H1 (cell line): Measurements from ENCODE around the gene CRTAC1. TPM values are rescaled to one million over a fixed set of nuclear protein-coding genes. Genes with fewer than 3 reads are reported as not detected.

ENCODE experiments used
- CTCF ChIA-PET: fragments of 300-600 bp; sonication (Branson Sonifier 250); formaldehyde crosslinking; loops from one replicate; lab custom pipeline; 2021; ENCODE audit not compliant: partially characterized antibody; lab: Charles Lee
- POLR2A ChIA-PET: fragments of 300-600 bp; sonication (Branson Sonifier 250); formaldehyde crosslinking; loops from one replicate; lab custom pipeline; 2021; ENCODE audit warnings: inconsistent platforms; ENCODE audit not compliant: partially characterized antibody; lab: Charles Lee
- DNase-seq, 2 experiments: peaks; one replicate each; pipeline versions ENCODE4 v3.0.0 to v3.0.0-alpha.2; 2010 to 2022; ENCODE audit warnings: low spot score in 2 of 2, low read depth in 1 of 2, mixed read lengths in 1 of 2
- FAIRE-seq: peaks from 2 replicates; lab custom pipeline; 2011; peaks lifted over from hg19 to GRCh38; lab: Jason Lieb, UNC
- H2AFZ ChIP-seq: 2 replicates; pipeline ENCODE4 v1.8.1; 2012; ENCODE audit warnings: low read length, inconsistent platforms
- H2AK5ac ChIP-seq: 2 replicates; pipeline ENCODE4 v1.6.1; 2013; ENCODE audit warnings: low read depth, low read length
- H2BK120ac ChIP-seq: replicated peaks from 2 replicates; pipeline ENCODE3; 2013; ENCODE audit warnings: low read depth, low read length, inconsistent platforms
- H2BK12ac ChIP-seq: 2 replicates; pipeline ENCODE4 v1.6.1; 2013; ENCODE audit warnings: low read depth, low read length
- H2BK15ac ChIP-seq: 2 replicates; pipeline ENCODE4 v1.6.1; 2013; ENCODE audit warnings: low read length
- H2BK20ac ChIP-seq: 2 replicates; pipeline ENCODE4 v1.6.1; 2013; ENCODE audit warnings: low read length
- H2BK5ac ChIP-seq: 2 replicates; pipeline ENCODE4 v1.6.1; 2013; ENCODE audit warnings: low read depth, low read length
- H3K14ac ChIP-seq: 2 replicates; pipeline ENCODE4 v1.6.1; 2013; ENCODE audit warnings: inconsistent platforms; ENCODE audit not compliant: insufficient read length
- H3K18ac ChIP-seq: 2 replicates; pipeline ENCODE4 v1.6.1; 2013; ENCODE audit warnings: low read length; ENCODE audit errors: extremely low read depth
- H3K23ac ChIP-seq: 2 replicates; pipeline ENCODE4 v1.6.1; 2013; ENCODE audit warnings: inconsistent platforms; ENCODE audit not compliant: insufficient read length
- H3K23me2 ChIP-seq: 2 replicates; pipeline ENCODE4 v1.6.1; 2013; ENCODE audit warnings: low read depth, low read length
- H3K27ac ChIP-seq: 2 replicates; pipeline ENCODE4 v1.6.1; 2011; ENCODE audit warnings: low read depth, low read length, inconsistent platforms
- H3K27me3 ChIP-seq, 4 experiments: replicated peaks in 1 of 4; 1 replicate in 1 of 4; 2 replicates in 3 of 4; pipeline versions ENCODE4 v1.6.1 to v1.8.1; 2011 to 2013; ENCODE audit warnings: low read length in 3 of 4, mild to moderate bottlenecking in 3 of 4, inconsistent platforms in 2 of 4, mixed read lengths in 2 of 4, moderate library complexity in 1 of 4; ENCODE audit not compliant: control insufficient read depth in 3 of 4, insufficient read depth in 3 of 4; ENCODE audit errors: extremely low read depth in 1 of 4
- H3K36me3 ChIP-seq, 4 experiments: 2 replicates each; pipeline versions ENCODE4 v1.6.1 to v1.8.1; 2011 to 2013; ENCODE audit warnings: mild to moderate bottlenecking in 4 of 4, low read length in 3 of 4, moderate library complexity in 2 of 4, control low read depth in 1 of 4, inconsistent platforms in 1 of 4; ENCODE audit not compliant: insufficient read depth in 4 of 4, control insufficient read depth in 2 of 4
- H3K4ac ChIP-seq: replicated peaks from 2 replicates; pipeline ENCODE3; 2013; ENCODE audit warnings: low read length, low read depth, mixed read lengths, inconsistent platforms; ENCODE audit not compliant: insufficient read length
- H3K4me1 ChIP-seq, 4 experiments: replicated peaks in 1 of 4; 1 replicate in 1 of 4; 2 replicates in 3 of 4; pipeline versions ENCODE4 v1.6.1 to v1.8.1; 2011 to 2013; ENCODE audit warnings: low read length in 3 of 4, inconsistent platforms in 2 of 4, mixed read lengths in 1 of 4; ENCODE audit not compliant: insufficient read depth in 4 of 4, control insufficient read depth in 3 of 4
- H3K4me2 ChIP-seq, 2 experiments: 2 replicates each; pipeline versions ENCODE4 v1.6.1 to v1.8.1; 2011 to 2013; ENCODE audit warnings: low read depth in 2 of 2, low read length in 2 of 2, control low read depth in 1 of 2, inconsistent platforms in 1 of 2, mild to moderate bottlenecking in 1 of 2; ENCODE audit not compliant: insufficient read depth in 1 of 2
- H3K4me3 ChIP-seq, 4 experiments: fragments of 200-600, 300-600 bp in 1 of 4; sonication (generic), shearing (Covaris generic), sonication (Bioruptor Twin) in 1 of 4; 2 replicates each; pipeline versions ENCODE4 v1.5.1 to v1.8.1; 2011 to 2016; ENCODE audit warnings: low read length in 4 of 4, low read depth in 3 of 4, control low read depth in 2 of 4, inconsistent platforms in 2 of 4, mild to moderate bottlenecking in 2 of 4, mixed read lengths in 1 of 4, moderate library complexity in 1 of 4; ENCODE audit not compliant: insufficient read depth in 2 of 4; ENCODE audit errors: extremely low read depth in 1 of 4
- H3K56ac ChIP-seq: replicated peaks from 2 replicates; pipeline ENCODE3; 2013; ENCODE audit warnings: low read depth, mild to moderate bottlenecking, mixed read lengths, low read length, inconsistent platforms; ENCODE audit not compliant: insufficient read length
- H3K79me1 ChIP-seq: 2 replicates; pipeline ENCODE4 v1.6.1; 2013; ENCODE audit warnings: low read depth, low read length, control low read depth
- H3K79me2 ChIP-seq, 2 experiments: 2 replicates each; pipeline versions ENCODE4 v1.6.1 to v1.8.1; 2012 to 2013; ENCODE audit warnings: low read length in 2 of 2, mild to moderate bottlenecking in 2 of 2, inconsistent platforms in 1 of 2; ENCODE audit not compliant: insufficient read depth in 2 of 2, control insufficient read depth in 1 of 2
- H3K9ac ChIP-seq, 4 experiments: replicated peaks in 1 of 4; 1 replicate in 1 of 4; 2 replicates in 3 of 4; pipeline versions ENCODE4 v1.6.1 to v1.8.1; 2011 to 2013; ENCODE audit warnings: low read depth in 3 of 4, low read length in 3 of 4, control low read depth in 2 of 4, mild to moderate bottlenecking in 2 of 4, moderate library complexity in 2 of 4, inconsistent platforms in 1 of 4; ENCODE audit errors: extremely low read depth in 1 of 4
- H3K9me3 ChIP-seq, 2 experiments: 2 replicates each; pipeline versions ENCODE4 v1.6.1 to v1.8.1; 2012 to 2013; ENCODE audit warnings: mild to moderate bottlenecking in 2 of 2, moderate library complexity in 2 of 2, control low read depth in 1 of 2, inconsistent platforms in 1 of 2, low read depth in 1 of 2, low read length in 1 of 2, mixed read lengths in 1 of 2; ENCODE audit not compliant: insufficient read depth in 2 of 2
- H4K20me1 ChIP-seq, 2 experiments: replicated peaks in 1 of 2; 2 replicates each; pipeline versions ENCODE3 to v1.8.1; 2011 to 2013; ENCODE audit warnings: inconsistent platforms in 2 of 2, low read length in 2 of 2, mild to moderate bottlenecking in 1 of 2; ENCODE audit not compliant: insufficient read depth in 2 of 2, control insufficient read depth in 1 of 2
- H4K5ac ChIP-seq: 2 replicates; pipeline ENCODE4 v1.6.1; 2013; ENCODE audit warnings: low read length, low read depth, mixed read lengths, inconsistent platforms; ENCODE audit not compliant: insufficient read length
- H4K8ac ChIP-seq: 2 replicates; pipeline ENCODE4 v1.8.0; 2013; ENCODE audit warnings: mild to moderate bottlenecking, moderate library complexity, low read length, inconsistent platforms; ENCODE audit not compliant: insufficient read depth; ENCODE audit errors: extremely low read depth
- H4K91ac ChIP-seq: replicated peaks from 2 replicates; pipeline ENCODE3; 2013; ENCODE audit warnings: low read length, mixed read lengths, inconsistent platforms; ENCODE audit not compliant: insufficient read length
- CHD1 ChIP-seq: IDR thresholded peaks from 2 replicates; pipeline ENCODE4 v1.6.1; 2012; ENCODE audit warnings: low read depth, low read length, improper control_type of control experiment
- CHD2 ChIP-seq: IDR thresholded peaks from 2 replicates; pipeline ENCODE4 v1.6.1; 2012; ENCODE audit warnings: low read length, improper control_type of control experiment
- CREB1 ChIP-seq: IDR thresholded peaks from 2 replicates; pipeline ENCODE4 v1.6.1; 2012; ENCODE audit warnings: inconsistent platforms
- CTBP2 ChIP-seq: IDR thresholded peaks from 2 replicates; pipeline ENCODE4 v1.7.0; 2011; ENCODE audit warnings: borderline replicate concordance, mild to moderate bottlenecking, moderate library complexity, mixed read lengths, low read length; ENCODE audit not compliant: insufficient read depth, insufficient read length
- CTCF ChIP-seq, 3 experiments: IDR thresholded peaks; 1 replicate in 2 of 3; 2 replicates in 1 of 3; pipeline versions ENCODE4 v1.5.1 to v1.6.1; 2011; ENCODE audit warnings: low read length in 3 of 3, mild to moderate bottlenecking in 3 of 3, inconsistent platforms in 2 of 3, low read depth in 1 of 3, moderate library complexity in 1 of 3; ENCODE audit not compliant: insufficient read depth in 1 of 3; ENCODE audit errors: control extremely low read depth in 1 of 3
- GTF2F1 ChIP-seq: IDR thresholded peaks from 2 replicates; pipeline ENCODE4 v1.6.1; 2012; ENCODE audit warnings: low read depth, low read length, improper control_type of control experiment, borderline replicate concordance
- KDM1A ChIP-seq: fragments of 200-600, 300-600 bp; sonication (generic); IDR thresholded peaks from 2 replicates; pipeline ENCODE4 v1.7.1; 2016; ENCODE audit warnings: mild to moderate bottlenecking, low read length, borderline replicate concordance
- PHF8 ChIP-seq: fragments of 200-600 bp; sonication (generic); conservative IDR thresholded peaks from 2 replicates; pipeline ENCODE4 v1.7.1; 2012; ENCODE audit warnings: low read depth, mild to moderate bottlenecking, inconsistent platforms, low read length, moderate library complexity
- POLR2A ChIP-seq, 2 experiments: IDR thresholded peaks; 1 replicate in 1 of 2; 2 replicates in 1 of 2; pipeline ENCODE4 v1.6.1; 2011; ENCODE audit warnings: low read depth in 2 of 2, low read length in 2 of 2, mild to moderate bottlenecking in 2 of 2; ENCODE audit errors: control extremely low read depth in 1 of 2
- POLR2AphosphoS5 ChIP-seq: IDR thresholded peaks from 2 replicates; pipeline ENCODE4 v1.6.1; 2011; ENCODE audit warnings: low read depth, low read length
- RFX5 ChIP-seq: IDR thresholded peaks from 2 replicates; pipeline ENCODE4 v1.6.1; 2011; ENCODE audit warnings: low read depth, low read length, improper control_type of control experiment, borderline replicate concordance
- SP2 ChIP-seq: IDR thresholded peaks from 2 replicates; pipeline ENCODE4 v1.6.1; 2012; ENCODE audit warnings: mild to moderate bottlenecking, low read length, inconsistent platforms
- ZNF274 ChIP-seq: IDR thresholded peaks from 2 replicates; pipeline ENCODE4 v1.7.0; 2012; ENCODE audit warnings: low read length, borderline replicate concordance; ENCODE audit errors: extremely low read depth
- WGBS, 2 experiments: shearing (Covaris generic) in 1 of 2; methylation state at CpG; one replicate each; pipeline versions ENCODE4 v1.1.6 to v1.1.7; 2013 to 2015; ENCODE audit warnings: low lambda C conversion rate in 2 of 2, mixed read lengths in 2 of 2, inconsistent platforms in 1 of 2, low coverage in 1 of 2, missing lambda C conversion rate in 1 of 2; ENCODE audit not compliant: insufficient replicate concordance in 2 of 2, insufficient coverage in 1 of 2, insufficient read length in 1 of 2; ENCODE audit errors: extremely low coverage in 1 of 2, missing lambda C conversion rate in 1 of 2; 5-methylcytosine and 5-hydroxymethylcytosine counted together
- polyA plus RNA-seq, 7 experiments: library from polyadenylated mRNA; depleted of rRNA in 3 of 7; stranded (reverse) in 5 of 7; unstranded in 2 of 7; fragments of >200 nt in 5 of 7; fragments of 200-250 nt in 2 of 7; gene quantifications; 1 replicate in 5 of 7; 2 replicates in 1 of 7; 4 replicates in 1 of 7; pipeline versions ENCODE4 v1.2.1 to v1.2.3, GENCODE V29; 2011 to 2013; ENCODE audit warnings: missing spikeins in 2 of 7, mixed read lengths in 2 of 7
- total RNA-seq: library from RNA; stranded (reverse); fragmentation: NEBNext Ultra II Directional; extraction: Animal tissue kit (Norgen Biotek cat#: 25700); gene quantifications from 2 replicates; pipeline ENCODE4 v1.2.1, GENCODE V29; 2021

CRTAC1 gene
- total and polyA plus RNA-seq, 2 of the 8 experiments (the other 6 are each of a cell fraction or from before 2014, with no cell fraction given): 0.91 to 1.2 TPM

GRCh38 chr10:97910661-97911060 lies 119.8 kb downstream of the CRTAC1 start:
- POLR2A ChIA-PET: interaction anchor here (0.6 to 1.2 kb wide), 2 partner anchors 13 to 131 kb away, joined by 3 read pairs; no protein-coding TSS in a partner anchor
- WGBS, 2 experiments: 68% methylated on average over 4 of the region's 4 CpGs; no CpG with 5 or more reads in 1 of the 2 experiments
- no peak for TF ChIP-seq GTF2F1
- TF ChIP-seq KDM1A: no peak
- no peak for TF ChIP-seq CTBP2
- no peak for TF ChIP-seq CHD1
- no peak for TF ChIP-seq ZNF274
- no peak for TF ChIP-seq POLR2AphosphoS5
- TF ChIP-seq RFX5: no peak
- TF ChIP-seq SP2: no peak
- TF ChIP-seq CREB1: no peak
- no peak for TF ChIP-seq PHF8
- no peak for TF ChIP-seq POLR2A (IDR thresholded peaks at IDR 0.05; ENCODE audit: control extremely low read depth in 1 of 2, low read depth in 2 of 2, low read length in 2 of 2)
- no peak for TF ChIP-seq CHD2
- TF ChIP-seq CTCF (IDR thresholded peaks at IDR 0.05; ENCODE audit: control extremely low read depth in 1 of 3, insufficient read depth in 1 of 3, low read depth in 1 of 3, low read length in 3 of 3): no peak

More at GRCh38 chr10:97910661-97911060, 119.8 kb downstream of the CRTAC1 start:
- Histone ChIP-seq H2AFZ (no peak overlapping the region), H3K79me1 (no peaks in the 10 kb centered on the region), H3K9ac (no peak overlapping the region), H4K5ac (no peak overlapping the region), H3K14ac (no peak overlapping the region), H3K18ac (no peak overlapping the region), H3K79me2 (no peaks in the 10 kb centered on the region), H3K23ac (no peak overlapping the region), H3K4me2 (no peak overlapping the region), H3K4ac (no peak overlapping the region), H2BK12ac (no peak overlapping the region), H3K27ac (no peak overlapping the region), H3K36me3 (no peaks in the 10 kb centered on the region), H3K23me2 (no peaks in the 10 kb centered on the region), H3K56ac (no peak overlapping the region), H4K91ac (no peak overlapping the region), H2BK15ac (no peak overlapping the region), H2BK5ac (no peak overlapping the region), H4K8ac (no peak overlapping the region; the same call in 1 of the 2 replicates), H3K4me1 (peaks cover 0 to 6% (median 1%) of the 10 kb centered on the region in 4 experiments; a peak in 2 of 7 replicates), H3K27me3 (peaks cover 0 to 3% (median 0%) of the 10 kb centered on the region in 4 experiments; a peak in 4 of 7 replicates), H2BK120ac (no peak overlapping the region), H3K4me3 (no peak overlapping the region), H3K9me3 (no peaks in the 10 kb centered on the region), H4K20me1 (no peaks in the 10 kb centered on the region), H2AK5ac (no peak overlapping the region), H2BK20ac (no peak overlapping the region)
- CTCF ChIA-PET: interaction anchor here (0.6 to 9.6 kb wide), 10 partner anchors 9 to 191 kb away, joined by 3 to 87 read pairs (median 4); no protein-coding TSS in a partner anchor
- FAIRE-seq (no peak), DNase-seq (no peak)
